BJ (cell line): ENCODE results near the gene SSNA1. TPM values are rescaled to one million over a fixed set of nuclear protein-coding genes. Genes with fewer than 3 reads are reported as not detected.
A peak's percentile ranks its signal among the peaks of the same experiment; 100 is the strongest.

ENCODE experiments used
- CTCF ChIA-PET: fragments of 350-600 bp; formaldehyde crosslinking; extraction: SDS; loops from one replicate; lab custom pipeline; 2021; ENCODE audit warnings: antibody characterized with exemption, inconsistent platforms; lab: Yijun Ruan, JAX
- POLR2A ChIA-PET: fragments of 300-600 bp; sonication (Branson Sonifier 250); formaldehyde crosslinking; extraction: SDS; loops from one replicate; lab custom pipeline; 2021; ENCODE audit warnings: antibody characterized with exemption; lab: Charles Lee
- DNase-seq: peaks from one replicate; pipeline ENCODE4 v3.0.0-alpha.2; 2011; ENCODE audit warnings: low read depth
- H3K27me3 ChIP-seq: 2 replicates; pipeline ENCODE4 v1.6.0; 2011; ENCODE audit warnings: low read length; ENCODE audit not compliant: control insufficient read depth, insufficient read depth
- H3K36me3 ChIP-seq: 2 replicates; pipeline ENCODE4 v1.5.1; 2011; ENCODE audit warnings: low read length; ENCODE audit not compliant: control insufficient read depth, insufficient read depth
- H3K4me3 ChIP-seq: 2 replicates; pipeline ENCODE4 v1.5.1; 2011; ENCODE audit warnings: low read depth, mild to moderate bottlenecking, control low read depth, low read length
- polyA plus RNA-seq: library from polyadenylated mRNA; depleted of rRNA; stranded (reverse); fragments of >200 nt; gene quantifications from 2 replicates; pipeline ENCODE4 v1.2.3, GENCODE V29; 2011
- TF ChIP-seq, protein P1 (sequence below): IDR thresholded peaks from 2 replicates; pipeline ENCODE4 v1.5.1; 2011; ENCODE audit warnings: low read depth, mild to moderate bottlenecking, control low read depth, inconsistent platforms, low read length, moderate library complexity; ENCODE audit not compliant: insufficient read depth

SSNA1 gene
- polyA plus RNA-seq, 1 experiment = 81.4 TPM

DNA sequence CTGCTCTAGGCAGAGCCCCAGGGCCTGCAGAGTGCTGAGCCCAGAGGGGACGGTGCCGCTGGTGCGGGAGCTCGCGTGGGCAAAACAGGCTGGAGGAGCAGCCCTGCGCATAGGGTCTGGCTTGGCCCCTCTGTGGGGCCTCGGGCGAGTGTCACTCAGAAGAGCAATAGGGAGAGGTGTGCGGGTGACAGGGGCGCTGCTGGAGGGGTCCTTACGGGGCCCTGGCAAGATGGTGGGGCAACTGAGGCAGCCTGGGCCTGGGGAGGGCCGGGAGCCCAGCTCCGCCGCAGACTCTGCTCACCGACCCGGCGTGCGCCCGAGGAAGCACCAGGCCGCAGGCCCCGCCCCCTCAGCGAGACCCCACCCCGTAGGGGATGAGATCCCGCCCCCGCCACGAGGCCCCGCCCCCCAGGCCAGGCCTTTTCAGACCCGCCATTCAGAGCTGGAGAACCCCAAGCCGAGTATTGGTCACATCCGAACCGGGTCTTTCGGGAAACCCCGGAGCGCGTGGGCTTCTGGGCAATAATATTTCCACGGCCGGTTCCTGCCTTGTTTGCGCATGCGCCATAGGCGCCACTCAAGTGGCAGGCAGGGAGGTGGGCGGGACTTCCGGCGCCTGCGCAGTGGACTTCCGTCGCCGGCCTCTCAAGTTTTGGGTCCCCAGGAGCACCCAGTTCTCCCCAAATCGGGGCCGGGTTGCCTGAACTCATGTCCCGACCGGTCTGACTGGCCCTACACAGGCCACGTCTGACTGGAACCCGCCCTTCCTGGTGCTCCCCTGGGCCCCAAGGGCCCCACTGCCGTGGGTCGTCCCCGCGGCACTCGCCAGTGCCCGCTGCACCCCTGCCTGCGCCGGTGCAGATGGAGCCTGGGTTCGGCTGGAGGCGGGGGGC is 34.8 kb downstream of the SSNA1 start:
- Histone ChIP-seq H3K36me3 (no peaks in the 10 kb centered on the region; the same call in 1 of the 2 replicates), H3K4me3 (peak overlapping the region; percentile 86), H3K27me3 (no peaks in the 10 kb centered on the region)
- ChIA-PET POLR2A (interaction anchor here (0.6 to 0.8 kb wide), 5 partner anchors 21 to 223 kb away, joined by 3 to 7 read pairs (median 4); no protein-coding TSS in a partner anchor), CTCF (interaction anchor here (0.5 to 5.6 kb wide), 8 partner anchors 9 to 275 kb away, joined by 3 to 36 read pairs (median 3); partner anchors contain the start of gene NPDC1)
- peak; percentile 93 for DNase-seq
- TF ChIP-seq, protein P1, sequence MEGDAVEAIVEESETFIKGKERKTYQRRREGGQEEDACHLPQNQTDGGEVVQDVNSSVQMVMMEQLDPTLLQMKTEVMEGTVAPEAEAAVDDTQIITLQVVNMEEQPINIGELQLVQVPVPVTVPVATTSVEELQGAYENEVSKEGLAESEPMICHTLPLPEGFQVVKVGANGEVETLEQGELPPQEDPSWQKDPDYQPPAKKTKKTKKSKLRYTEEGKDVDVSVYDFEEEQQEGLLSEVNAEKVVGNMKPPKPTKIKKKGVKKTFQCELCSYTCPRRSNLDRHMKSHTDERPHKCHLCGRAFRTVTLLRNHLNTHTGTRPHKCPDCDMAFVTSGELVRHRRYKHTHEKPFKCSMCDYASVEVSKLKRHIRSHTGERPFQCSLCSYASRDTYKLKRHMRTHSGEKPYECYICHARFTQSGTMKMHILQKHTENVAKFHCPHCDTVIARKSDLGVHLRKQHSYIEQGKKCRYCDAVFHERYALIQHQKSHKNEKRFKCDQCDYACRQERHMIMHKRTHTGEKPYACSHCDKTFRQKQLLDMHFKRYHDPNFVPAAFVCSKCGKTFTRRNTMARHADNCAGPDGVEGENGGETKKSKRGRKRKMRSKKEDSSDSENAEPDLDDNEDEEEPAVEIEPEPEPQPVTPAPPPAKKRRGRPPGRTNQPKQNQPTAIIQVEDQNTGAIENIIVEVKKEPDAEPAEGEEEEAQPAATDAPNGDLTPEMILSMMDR = no peak

DNA sequence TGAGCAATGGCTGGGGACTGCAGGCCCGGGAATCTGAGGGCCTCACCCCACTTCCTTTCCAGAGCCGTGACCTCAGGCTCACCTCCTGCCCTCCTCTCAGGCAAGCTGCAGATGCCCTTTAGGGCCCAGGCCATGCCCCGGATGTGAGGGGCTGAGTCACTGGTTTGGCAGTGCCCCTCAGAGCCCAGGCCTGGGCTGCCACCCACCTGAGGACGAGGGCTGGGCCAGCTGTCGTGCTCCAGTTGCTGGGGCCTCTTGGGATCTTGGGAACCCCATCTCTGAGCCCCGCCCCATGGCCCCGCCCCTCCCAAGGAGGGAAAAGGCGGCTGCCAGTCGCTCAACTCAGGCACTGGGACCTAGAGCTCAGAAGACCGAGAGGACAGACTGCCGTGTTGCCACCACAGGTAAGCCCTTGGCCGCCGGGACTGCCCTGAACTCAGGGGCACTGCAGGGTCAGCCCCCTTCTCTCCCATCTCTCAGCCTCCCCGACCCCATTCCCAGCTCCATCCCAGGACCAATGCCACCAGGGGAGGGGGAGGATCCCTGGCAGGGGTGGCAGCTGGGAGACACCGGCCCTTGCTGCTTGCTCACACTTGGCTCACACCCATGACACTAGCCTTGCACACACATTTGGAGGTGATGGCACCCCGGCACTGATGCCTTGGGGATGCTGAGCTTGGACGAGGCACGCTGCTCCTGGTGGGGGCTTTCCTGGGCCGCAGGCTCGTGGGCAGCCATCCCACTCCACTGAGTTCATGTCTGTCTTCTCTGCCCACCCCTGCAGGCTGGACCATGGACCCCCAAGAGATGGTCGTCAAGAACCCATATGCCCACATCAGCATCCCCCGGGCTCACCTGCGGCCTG is 36.6 kb downstream of the SSNA1 start, which contains the start of gene CYSRT1:
TSS of gene CYSRT1 (plus strand) at position 345 of the 865 bp plus-strand sequence. CDS start at position 793, 448 bp downstream.
- TF ChIP-seq, protein P1 = no peak
- ChIA-PET POLR2A (no interaction called here), CTCF (interaction anchor here (0.8 to 5.6 kb wide), 6 partner anchors 12 to 277 kb away, joined by 3 to 36 read pairs (median 6); partner anchors contain the start of genes ABCA2 and NPDC1)
- no peaks in the 10 kb centered on the region; the same call in 1 of the 2 replicates for H3K36me3 ChIP-seq
- peak within 1 kb of the TSS; percentile 86 for H3K4me3 ChIP-seq
- DNase-seq = no peak
- no peaks in the 10 kb centered on the region for H3K27me3 ChIP-seq

DNA sequence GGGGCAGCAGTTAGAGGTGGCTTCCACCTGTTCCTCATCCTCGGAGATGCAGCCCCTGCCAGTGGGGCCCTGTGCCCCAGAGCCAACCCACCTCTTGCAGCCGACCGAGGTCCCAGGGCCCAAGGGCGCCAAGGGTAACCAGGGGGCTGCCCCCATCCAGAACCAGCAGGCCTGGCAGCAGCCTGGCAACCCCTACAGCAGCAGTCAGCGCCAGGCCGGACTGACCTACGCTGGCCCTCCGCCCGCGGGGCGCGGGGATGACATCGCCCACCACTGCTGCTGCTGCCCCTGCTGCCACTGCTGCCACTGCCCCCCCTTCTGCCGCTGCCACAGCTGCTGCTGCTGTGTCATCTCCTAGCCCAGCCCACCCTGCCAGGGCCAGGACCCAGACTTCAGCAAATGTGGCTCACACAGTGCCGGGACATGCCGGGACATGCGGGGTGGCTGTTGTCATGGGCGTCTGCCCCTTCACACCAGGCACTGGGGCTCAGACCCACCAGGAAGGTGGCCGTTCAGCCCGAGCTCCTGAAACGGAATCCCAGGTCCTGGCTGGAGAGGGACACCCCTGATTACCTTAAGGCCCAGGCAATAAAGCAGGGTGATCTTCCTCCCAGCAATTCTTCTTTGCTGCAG is 37.3 kb downstream of the SSNA1 start:
- no peaks in the 10 kb centered on the region for H3K27me3 ChIP-seq
- no peak overlapping the region for H3K4me3 ChIP-seq
- no peaks in the 10 kb centered on the region; the same call in 1 of the 2 replicates for H3K36me3 ChIP-seq
- TF ChIP-seq, protein P1 = no peak
- ChIA-PET POLR2A (no interaction called here), CTCF (interaction anchor here (0.9 to 5.6 kb wide), 15 partner anchors 11 to 278 kb away, joined by 3 to 37 read pairs (median 11); partner anchors contain the start of genes ABCA2, DPP7, NPDC1 and SSNA1)
- DNase-seq = no peak

DNA sequence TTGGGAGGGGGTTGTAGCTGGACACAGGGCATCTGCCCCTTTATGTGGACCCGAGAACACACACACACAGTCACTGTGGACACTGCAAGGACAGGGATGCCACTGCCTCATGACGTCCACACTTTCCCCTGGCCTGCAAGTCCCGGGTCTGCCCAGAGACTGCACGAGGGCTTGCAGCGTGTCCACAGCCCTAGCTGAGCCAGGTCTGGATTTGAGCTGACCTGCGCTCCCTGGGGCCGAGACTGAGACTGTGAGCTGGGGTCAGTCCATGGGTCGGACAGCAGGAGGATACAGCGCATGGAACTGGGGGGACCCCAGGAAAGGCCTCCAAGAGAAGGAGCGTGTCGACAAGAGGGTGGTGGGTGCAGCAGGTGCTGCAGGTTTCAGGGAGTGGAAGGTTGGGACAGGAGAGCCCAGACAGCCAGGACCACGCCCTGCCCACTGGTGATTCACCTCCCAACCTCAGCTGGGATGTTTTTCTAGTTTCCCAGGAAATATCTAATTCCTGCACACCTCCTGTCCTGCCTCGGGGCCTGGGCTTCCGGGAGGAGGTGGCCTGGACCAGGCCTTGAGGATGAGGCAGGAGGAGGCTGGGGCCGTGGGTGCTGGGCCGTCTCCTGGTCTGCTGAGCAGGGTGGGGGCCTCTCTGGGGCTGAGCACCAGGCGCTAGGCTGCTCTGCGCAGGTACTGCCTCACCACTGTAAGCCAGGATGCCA is 38.0 kb downstream of the SSNA1 start:
- Histone ChIP-seq H3K27me3 (no peaks in the 10 kb centered on the region), H3K36me3 (no peaks in the 10 kb centered on the region; the same call in 1 of the 2 replicates), H3K4me3 (no peak overlapping the region)
- ChIA-PET CTCF (interaction anchor here (0.9 to 4.2 kb wide), 20 partner anchors 11 to 278 kb away, joined by 3 to 37 read pairs (median 6); partner anchors contain the start of genes ABCA2, DPP7, NPDC1 and SSNA1), POLR2A (interaction anchor here (0.7 kb wide), 1 partner anchor 29 kb away, joined by 3 read pairs; no protein-coding TSS in a partner anchor)
- no peak for DNase-seq
- TF ChIP-seq, protein P1 = no peak
